Uterus (tissue), 2 donors: ENCODE results near the gene RPRD2.

Experiments
- POLR2A ChIP-seq, 2 donors: fragments of 450-650 bp; IDR thresholded peaks; one replicate each; pipeline ENCODE4 v1.6.1; 2016; ENCODE audit warnings: antibody characterized with exemption in 2 of 2, mild to moderate bottlenecking in 1 of 2, moderate library complexity in 1 of 2
- TF ChIP-seq, protein P1 (sequence below), 4 experiments: fragments of 200-600 bp in 2 of 4; fragments of 450-650 bp in 2 of 4; sonication (generic) in 2 of 4; IDR thresholded peaks; one replicate each; pipeline ENCODE4 v1.5.1; 2016 to 2019; ENCODE audit warnings: antibody characterized with exemption in 4 of 4, mild to moderate bottlenecking in 2 of 4, moderate library complexity in 1 of 4

DNA sequence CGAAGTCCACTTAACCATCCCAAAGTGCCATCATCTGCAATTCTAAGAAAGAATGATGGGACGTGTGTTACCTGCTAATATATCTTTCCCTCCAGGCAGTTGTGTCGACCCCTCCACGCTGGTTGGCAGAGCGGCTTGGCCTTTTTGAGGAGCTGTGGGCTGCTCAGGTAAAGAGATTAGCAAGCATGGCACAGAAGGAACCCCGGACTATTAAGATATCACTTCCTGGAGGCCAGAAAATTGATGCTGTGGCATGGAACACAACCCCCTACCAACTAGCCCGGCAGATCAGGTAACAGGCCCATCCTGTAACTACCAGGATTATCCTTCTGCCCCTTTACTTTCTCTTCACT is 123.8 kb downstream of the RPRD2 start:
- TF ChIP-seq, protein P1, sequence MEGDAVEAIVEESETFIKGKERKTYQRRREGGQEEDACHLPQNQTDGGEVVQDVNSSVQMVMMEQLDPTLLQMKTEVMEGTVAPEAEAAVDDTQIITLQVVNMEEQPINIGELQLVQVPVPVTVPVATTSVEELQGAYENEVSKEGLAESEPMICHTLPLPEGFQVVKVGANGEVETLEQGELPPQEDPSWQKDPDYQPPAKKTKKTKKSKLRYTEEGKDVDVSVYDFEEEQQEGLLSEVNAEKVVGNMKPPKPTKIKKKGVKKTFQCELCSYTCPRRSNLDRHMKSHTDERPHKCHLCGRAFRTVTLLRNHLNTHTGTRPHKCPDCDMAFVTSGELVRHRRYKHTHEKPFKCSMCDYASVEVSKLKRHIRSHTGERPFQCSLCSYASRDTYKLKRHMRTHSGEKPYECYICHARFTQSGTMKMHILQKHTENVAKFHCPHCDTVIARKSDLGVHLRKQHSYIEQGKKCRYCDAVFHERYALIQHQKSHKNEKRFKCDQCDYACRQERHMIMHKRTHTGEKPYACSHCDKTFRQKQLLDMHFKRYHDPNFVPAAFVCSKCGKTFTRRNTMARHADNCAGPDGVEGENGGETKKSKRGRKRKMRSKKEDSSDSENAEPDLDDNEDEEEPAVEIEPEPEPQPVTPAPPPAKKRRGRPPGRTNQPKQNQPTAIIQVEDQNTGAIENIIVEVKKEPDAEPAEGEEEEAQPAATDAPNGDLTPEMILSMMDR (IDR thresholded peaks at IDR 0.05), result no peak
- TF ChIP-seq POLR2A (IDR thresholded peaks at IDR 0.05), result no peak
